ENCODE measurements around the gene GREB1.

DNA sequence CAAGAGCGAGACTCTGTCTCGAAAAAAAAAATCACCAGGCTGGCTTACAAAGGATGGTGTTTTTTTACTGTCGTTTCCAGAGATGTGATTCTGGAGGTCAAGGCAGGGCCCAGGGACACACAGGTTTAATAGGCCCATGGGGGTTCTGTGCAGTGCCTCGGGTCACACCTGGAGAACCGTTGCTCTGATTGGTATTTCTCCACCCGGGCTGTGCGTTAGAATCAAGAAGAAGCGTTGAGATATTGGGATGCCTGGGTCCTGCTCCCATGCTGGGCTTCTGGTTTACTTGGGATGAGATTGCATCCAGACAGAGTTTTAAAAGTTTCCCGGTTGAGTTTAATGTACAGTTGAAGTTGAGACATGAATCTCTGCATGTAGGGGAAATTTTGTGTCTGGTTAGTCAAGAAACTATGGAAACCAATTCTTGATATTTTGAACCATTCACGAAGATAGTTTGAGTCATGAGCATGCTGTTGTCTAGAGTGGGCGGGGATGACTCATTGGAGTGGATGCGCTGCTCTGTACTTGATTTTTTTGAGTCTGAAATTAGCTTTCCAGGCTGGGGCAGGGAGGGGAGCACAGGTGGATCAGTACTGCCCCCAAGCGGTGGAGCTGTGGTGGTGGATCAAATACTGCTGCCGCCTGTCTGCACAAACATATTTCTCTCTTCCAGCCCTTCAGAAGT lies 50.1 kb downstream of the GREB1 start:
- TF ChIP-seq, protein P1, sequence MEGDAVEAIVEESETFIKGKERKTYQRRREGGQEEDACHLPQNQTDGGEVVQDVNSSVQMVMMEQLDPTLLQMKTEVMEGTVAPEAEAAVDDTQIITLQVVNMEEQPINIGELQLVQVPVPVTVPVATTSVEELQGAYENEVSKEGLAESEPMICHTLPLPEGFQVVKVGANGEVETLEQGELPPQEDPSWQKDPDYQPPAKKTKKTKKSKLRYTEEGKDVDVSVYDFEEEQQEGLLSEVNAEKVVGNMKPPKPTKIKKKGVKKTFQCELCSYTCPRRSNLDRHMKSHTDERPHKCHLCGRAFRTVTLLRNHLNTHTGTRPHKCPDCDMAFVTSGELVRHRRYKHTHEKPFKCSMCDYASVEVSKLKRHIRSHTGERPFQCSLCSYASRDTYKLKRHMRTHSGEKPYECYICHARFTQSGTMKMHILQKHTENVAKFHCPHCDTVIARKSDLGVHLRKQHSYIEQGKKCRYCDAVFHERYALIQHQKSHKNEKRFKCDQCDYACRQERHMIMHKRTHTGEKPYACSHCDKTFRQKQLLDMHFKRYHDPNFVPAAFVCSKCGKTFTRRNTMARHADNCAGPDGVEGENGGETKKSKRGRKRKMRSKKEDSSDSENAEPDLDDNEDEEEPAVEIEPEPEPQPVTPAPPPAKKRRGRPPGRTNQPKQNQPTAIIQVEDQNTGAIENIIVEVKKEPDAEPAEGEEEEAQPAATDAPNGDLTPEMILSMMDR (conservative IDR thresholded peaks at IDR 0.05; ENCODE audit: low read depth, low read length) = peak; percentile 96
- no peak for TF ChIP-seq EZH2 (IDR thresholded peaks at IDR 0.05; ENCODE audit: low read length, unreplicated experiment)
